ENCODE results near the gene SEMA3G.

Gene SEMA3G

GRCh38 chr3:52444860-52445793 lies at the start of gene SEMA3G:
Gene SEMA3G, minus strand, starts transcription at chr3:52445103. Its CDS starts 76 bp downstream, at chr3:52445027.
- TF ChIP-seq, protein P1, sequence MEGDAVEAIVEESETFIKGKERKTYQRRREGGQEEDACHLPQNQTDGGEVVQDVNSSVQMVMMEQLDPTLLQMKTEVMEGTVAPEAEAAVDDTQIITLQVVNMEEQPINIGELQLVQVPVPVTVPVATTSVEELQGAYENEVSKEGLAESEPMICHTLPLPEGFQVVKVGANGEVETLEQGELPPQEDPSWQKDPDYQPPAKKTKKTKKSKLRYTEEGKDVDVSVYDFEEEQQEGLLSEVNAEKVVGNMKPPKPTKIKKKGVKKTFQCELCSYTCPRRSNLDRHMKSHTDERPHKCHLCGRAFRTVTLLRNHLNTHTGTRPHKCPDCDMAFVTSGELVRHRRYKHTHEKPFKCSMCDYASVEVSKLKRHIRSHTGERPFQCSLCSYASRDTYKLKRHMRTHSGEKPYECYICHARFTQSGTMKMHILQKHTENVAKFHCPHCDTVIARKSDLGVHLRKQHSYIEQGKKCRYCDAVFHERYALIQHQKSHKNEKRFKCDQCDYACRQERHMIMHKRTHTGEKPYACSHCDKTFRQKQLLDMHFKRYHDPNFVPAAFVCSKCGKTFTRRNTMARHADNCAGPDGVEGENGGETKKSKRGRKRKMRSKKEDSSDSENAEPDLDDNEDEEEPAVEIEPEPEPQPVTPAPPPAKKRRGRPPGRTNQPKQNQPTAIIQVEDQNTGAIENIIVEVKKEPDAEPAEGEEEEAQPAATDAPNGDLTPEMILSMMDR (IDR thresholded peaks at IDR 0.05; ENCODE audit: borderline replicate concordance, insufficient read depth, low read depth, low read length), result peak; percentile 72
- H3K4me3 ChIP-seq (ENCODE audit: low read depth, low read length), result no peak within 1 kb of the TSS

DNA sequence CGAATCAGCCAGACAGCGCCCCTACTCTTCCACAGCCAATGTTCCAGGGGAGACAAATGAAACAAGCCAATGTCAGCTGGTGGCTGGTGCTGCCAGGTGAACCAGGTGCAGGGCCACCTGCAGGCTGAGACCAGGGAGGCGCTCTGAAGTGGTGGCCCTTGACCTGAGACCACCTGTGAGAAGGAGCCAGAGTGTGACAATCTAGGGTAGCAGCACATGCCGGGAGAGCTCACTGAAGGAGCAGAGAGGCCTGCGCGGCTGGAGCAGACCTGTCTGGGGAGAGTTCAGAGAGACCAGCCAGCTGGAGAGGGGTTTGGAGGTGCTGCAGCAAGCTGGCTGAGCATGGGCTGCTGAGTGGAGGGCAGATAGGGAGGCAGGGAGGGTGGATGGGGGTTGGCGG lies 49.5 kb upstream of the SEMA3G start:
- TF ChIP-seq, protein P1 (IDR thresholded peaks at IDR 0.05; ENCODE audit: borderline replicate concordance, insufficient read depth, low read depth, low read length), result no peak
- no peak overlapping the region for H3K4me3 ChIP-seq (ENCODE audit: low read depth, low read length)

DNA sequence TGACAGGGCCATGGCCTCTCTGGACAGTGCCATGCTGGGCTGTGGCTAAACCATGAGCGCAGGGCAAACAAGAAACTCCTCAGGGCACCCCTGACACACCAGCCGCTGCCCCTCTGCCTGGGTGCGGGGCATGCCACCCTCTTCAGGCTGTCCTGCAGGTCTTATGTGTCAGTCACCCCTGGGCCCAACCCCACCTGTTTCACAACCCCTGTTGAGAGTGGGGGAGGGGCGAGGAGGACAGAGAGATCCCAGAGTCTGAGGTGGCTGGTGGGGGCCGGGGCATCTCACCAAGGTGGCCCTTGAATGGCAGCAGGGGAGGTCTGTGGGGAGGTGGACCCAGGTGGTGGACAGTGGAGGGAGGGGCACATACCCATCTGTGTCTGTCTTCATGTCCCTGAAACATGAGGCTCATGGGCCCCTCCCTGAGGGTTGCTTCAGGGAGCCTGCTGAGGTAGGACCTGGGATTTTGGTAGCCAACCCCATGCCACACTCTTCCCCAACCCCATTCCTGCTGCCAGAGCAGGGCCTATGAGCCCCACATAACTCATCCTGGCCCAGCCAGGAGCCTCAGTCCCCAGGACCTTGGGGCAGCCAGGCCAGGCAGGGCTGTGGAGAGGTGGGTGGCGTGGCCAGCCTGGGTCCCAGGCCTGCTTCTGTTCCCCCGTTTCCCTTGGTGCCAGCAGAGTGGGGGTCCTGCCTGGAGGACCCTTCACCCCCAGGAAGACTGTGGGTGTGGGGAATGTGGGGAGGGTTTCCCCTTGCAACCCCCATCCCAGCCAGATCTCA lies 48.5 kb upstream of the SEMA3G start:
- H3K4me3 ChIP-seq (ENCODE audit: low read depth, low read length), result no peak overlapping the region
- TF ChIP-seq, protein P1 (IDR thresholded peaks at IDR 0.05; ENCODE audit: borderline replicate concordance, insufficient read depth, low read depth, low read length), result no peak

DNA sequence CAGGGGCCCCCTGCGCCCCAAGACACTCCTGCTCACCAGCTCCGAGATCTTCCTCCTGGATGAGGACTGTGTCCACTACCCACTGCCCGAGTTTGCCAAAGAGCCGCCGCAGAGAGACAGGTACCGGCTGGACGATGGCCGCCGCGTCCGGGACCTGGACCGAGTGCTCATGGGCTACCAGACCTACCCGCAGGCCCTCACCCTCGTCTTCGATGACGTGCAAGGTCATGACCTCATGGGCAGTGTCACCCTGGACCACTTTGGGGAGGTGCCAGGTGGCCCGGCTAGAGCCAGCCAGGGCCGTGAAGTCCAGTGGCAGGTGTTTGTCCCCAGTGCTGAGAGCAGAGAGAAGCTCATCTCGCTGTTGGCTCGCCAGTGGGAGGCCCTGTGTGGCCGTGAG lies 47.2 kb upstream of the SEMA3G start:
- TF ChIP-seq, protein P1 (IDR thresholded peaks at IDR 0.05; ENCODE audit: borderline replicate concordance, insufficient read depth, low read depth, low read length), result no peak
- H3K4me3 ChIP-seq (ENCODE audit: low read depth, low read length), result no peak overlapping the region

- H3K4me3 ChIP-seq (ENCODE audit: low read depth, low read length), result no peak overlapping the region
- TF ChIP-seq, protein P1 (IDR thresholded peaks at IDR 0.05; ENCODE audit: borderline replicate concordance, insufficient read depth, low read depth, low read length), result no peak
These were observed 46.1 kb upstream of the SEMA3G start for GRCh38 chr3:52490939-52491526.

- no peak overlapping the region for H3K4me3 ChIP-seq (ENCODE audit: low read depth, low read length)
- TF ChIP-seq, protein P1 (IDR thresholded peaks at IDR 0.05; ENCODE audit: borderline replicate concordance, insufficient read depth, low read depth, low read length), result no peak
These were observed 45.4 kb upstream of the SEMA3G start for GRCh38 chr3:52490035-52490938.

All from GM12875 (cell line).